Esophagus squamous epithelium (tissue), 5 donors: ENCODE measurements around the gene MCM5. TPM values are rescaled to one million over a fixed set of nuclear protein-coding genes. Genes with fewer than 3 reads are reported as not detected.

Source experiments
- DNase-seq: peaks from one replicate; lab custom pipeline; 2025; lab: John Stamatoyannopoulos, UW
- H3K27ac ChIP-seq, 4 donors: fragments of 200-600 bp; sonication (generic); one replicate each; pipeline ENCODE4 v1.5.1; 2016 to 2019; ENCODE audit warnings: mild to moderate bottlenecking in 1 of 4
- H3K27me3 ChIP-seq, 4 donors: fragments of 200-600 bp; sonication (generic); 1 replicate in 3 of 4; 2 replicates in 1 of 4; pipeline versions ENCODE4 v1.5.1 to v1.6.0; 2017 to 2021; ENCODE audit warnings: antibody characterized with exemption in 1 of 4
- H3K36me3 ChIP-seq, 3 donors: fragments of 200-600 bp; sonication (generic); one replicate each; pipeline ENCODE4 v1.5.1; 2016 to 2019
- H3K4me1 ChIP-seq, 3 donors: fragments of 200-600 bp; sonication (generic); one replicate each; pipeline ENCODE4 v1.5.1; 2017 to 2019
- H3K4me3 ChIP-seq, 4 donors: fragments of 200-600 bp; sonication (generic); 1 replicate in 3 of 4; 2 replicates in 1 of 4; pipeline ENCODE4 v1.5.1; 2016 to 2019; ENCODE audit warnings: mild to moderate bottlenecking in 2 of 4, moderate library complexity in 1 of 4
- H3K9me3 ChIP-seq, 3 donors: fragments of 200-600 bp; sonication (generic); one replicate each; pipeline ENCODE4 v1.5.1; 2016 to 2019
- CTCF ChIP-seq, 6 experiments: fragments of 450-650 bp in 4 of 6; fragments of 200-600 bp in 2 of 6; sonication (generic) in 2 of 6; IDR thresholded peaks; one replicate each; pipeline ENCODE4 v1.5.1; 2016 to 2019; ENCODE audit warnings: antibody characterized with exemption in 6 of 6, mild to moderate bottlenecking in 4 of 6, moderate library complexity in 4 of 6
- POLR2A ChIP-seq, 4 donors: fragments of 450-650 bp; IDR thresholded peaks; one replicate each; pipeline ENCODE4 v1.6.1; 2017; ENCODE audit warnings: antibody characterized with exemption in 4 of 4, mild to moderate bottlenecking in 4 of 4, moderate library complexity in 3 of 4
- WGBS, 2 donors: methylation state at CpG; one replicate each; pipeline ENCODE4 v1.1.5; 2018; 5-methylcytosine and 5-hydroxymethylcytosine counted together
- intact Hi-C: fragments of 100-400 bp; cut with DNase I; formaldehyde crosslinking; loops from one replicate; pipeline ENCODE4 v1.15.0; 2022
- total RNA-seq, 4 donors: library from RNA; depleted of rRNA; stranded (reverse); fragments of >200 nt; gene quantifications; one replicate each; pipeline ENCODE4 v1.1.0, GENCODE V29; 2016
- donor health status: DM: yes; HTN: yes; CAD: no.

The MCM5 gene
- total RNA-seq: 10 to 100 TPM; 23.1 to 48.1 (median 34.6) TPM

- intact Hi-C loops: no loop called here
- peak; percentile 91 for DNase-seq
- 1 to 3% methylated on average over 24 to 60 of the region's 64 CpGs for WGBS, 2 donors
- Histone ChIP-seq H3K36me3 (peaks cover 0 to 21% (median 0%) of the 10 kb centered on the region in 3 donors), H3K9me3 (no peaks in the 10 kb centered on the region), H3K4me3 (peak within 1 kb of the TSS; percentile 67 to 96 (median 92)), H3K27me3 (no peaks in the 10 kb centered on the region), H3K27ac (peak within 1 kb of the TSS; percentile 71 to 85 (median 78)), H3K4me1 (peaks cover 13 to 38% (median 14%) of the 10 kb centered on the region in 3 donors)
- no peak for TF ChIP-seq CTCF (IDR thresholded peaks at IDR 0.05)
- TF ChIP-seq POLR2A (IDR thresholded peaks at IDR 0.05): peak in 2 of 4 donors; percentile 12 to 34
These were observed at the start of gene MCM5 for GRCh38 chr22:35399678-35400500. Gene MCM5 (plus strand): TSS chr22:35400140. CDS start chr22:35400439, 299 bp downstream.

GRCh38 chr22:35350539-35351503, 49.1 kb upstream of the MCM5 start:
- intact Hi-C loops: no loop called here
- H3K9me3 ChIP-seq: no peaks in the 10 kb centered on the region
- H3K27me3 ChIP-seq: no peaks in the 10 kb centered on the region
- peaks cover 18 to 42% (median 27%) of the 10 kb centered on the region in 3 donors for H3K4me1 ChIP-seq
- TF ChIP-seq POLR2A (IDR thresholded peaks at IDR 0.05) (peak in 1 of 4 donors; percentile 52), CTCF (IDR thresholded peaks at IDR 0.05) (peak; percentile 87 to 97 (median 92))
- WGBS, 2 donors: 3% methylated on average over 18 to 19 of the region's 47 CpGs
- H3K27ac ChIP-seq: peak overlapping the region; percentile 61 to 86 (median 72)
- DNase-seq: peak; percentile 64
- H3K4me3 ChIP-seq: peak overlapping the region; percentile 29 to 72 (median 51)
- peaks cover 5 to 30% (median 13%) of the 10 kb centered on the region in 3 donors for H3K36me3 ChIP-seq

- intact Hi-C loops: no loop called here
These were observed 47.5 kb upstream of the MCM5 start for GRCh38 chr22:35352214-35353111.

More at GRCh38 chr22:35352214-35353111, 47.5 kb upstream of the MCM5 start:
- no peaks in the 10 kb centered on the region for H3K9me3 ChIP-seq
- peaks cover 0 to 4% (median 0%) of the 10 kb centered on the region in 4 donors for H3K27me3 ChIP-seq
- WGBS, 2 donors: 39 to 46% methylated on average over 5 to 6 of the region's 19 CpGs
- H3K27ac ChIP-seq: peak overlapping the region; percentile 46 to 89 (median 61)
- H3K4me3 ChIP-seq: peak overlapping the region in 1 of 4 donors; percentile 27
- H3K4me1 ChIP-seq: peaks cover 18 to 42% (median 27%) of the 10 kb centered on the region in 3 donors
- peak in 1 of 4 donors; percentile 37 for TF ChIP-seq POLR2A (IDR thresholded peaks at IDR 0.05)
- no peak for TF ChIP-seq CTCF (IDR thresholded peaks at IDR 0.05)
- peak; percentile 52 for DNase-seq
- H3K36me3 ChIP-seq: peaks cover 0 to 13% (median 0%) of the 10 kb centered on the region in 3 donors
